GM19468 (cell line): Measurements from ENCODE around the gene MAGI1.

Experiments used
- ATAC-seq: cut with Tn5 transposase; IDR thresholded peaks from one replicate; pipeline ENCODE4 v1.9.1; 2021; ENCODE audit warnings: mild to moderate bottlenecking, moderate library complexity, moderate number of reproducible peaks; ENCODE audit not compliant: unreplicated experiment; ENCODE audit errors: extremely low read depth

The MAGI1 gene

DNA sequence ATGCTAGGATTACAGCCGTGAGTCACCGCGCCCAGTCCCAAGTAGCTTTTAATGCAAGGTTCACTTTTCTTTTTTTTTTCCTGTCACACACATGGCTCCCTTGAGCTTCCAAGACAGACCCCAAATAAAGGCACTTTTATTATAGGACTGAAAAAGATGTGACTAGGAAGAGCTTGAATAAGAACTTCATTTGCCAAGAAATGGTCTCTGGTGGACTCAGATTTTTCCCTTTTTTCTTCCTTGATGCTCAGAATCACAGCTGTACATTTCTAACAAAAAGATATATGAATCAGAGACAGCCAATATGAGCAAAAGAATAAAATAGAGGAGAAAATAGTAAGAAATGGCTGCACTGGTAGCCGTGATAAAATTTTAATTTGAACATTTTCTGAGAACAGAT is 337.2 kb downstream of the MAGI1 start:
- no peak for ATAC-seq

DNA sequence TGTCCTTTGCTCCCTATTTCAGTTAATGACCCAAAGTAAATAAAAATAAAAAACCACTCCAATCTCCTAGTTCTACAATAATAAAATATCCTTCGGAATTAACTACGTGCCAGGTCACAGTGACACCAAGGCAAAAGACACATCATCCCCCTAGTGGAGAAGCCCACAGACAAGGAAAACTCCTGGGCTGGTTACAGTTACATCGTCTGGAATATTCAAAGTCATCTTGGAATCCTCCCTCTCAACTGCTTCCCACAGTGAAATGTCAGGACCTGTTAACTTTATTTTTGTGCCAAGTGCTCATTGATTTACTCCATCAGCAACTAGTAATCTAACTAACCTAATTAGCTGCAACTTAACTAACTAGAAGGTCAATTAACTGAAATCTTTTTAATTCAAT is 349.3 kb downstream of the MAGI1 start:
- no peak for ATAC-seq

DNA sequence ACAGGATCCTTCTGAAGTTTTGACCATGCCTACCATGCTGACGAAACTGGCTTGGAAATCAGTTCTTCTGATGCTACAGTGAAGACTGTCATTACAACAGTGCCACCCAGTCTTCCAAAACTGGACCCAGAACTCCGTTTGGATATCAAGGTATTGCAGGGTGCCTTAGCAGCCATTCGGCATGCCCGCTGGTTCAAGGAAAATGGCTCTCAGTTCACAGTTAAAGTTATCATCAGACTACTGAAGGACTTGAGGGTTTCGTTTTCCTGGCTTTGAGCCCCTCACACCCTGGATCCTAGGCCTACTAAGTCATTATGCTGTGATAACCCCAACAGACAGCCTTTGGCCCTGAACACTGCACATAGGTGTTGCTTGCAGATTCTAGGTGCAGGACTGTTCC is 351.0 kb downstream of the MAGI1 start:
- ATAC-seq: no peak

DNA sequence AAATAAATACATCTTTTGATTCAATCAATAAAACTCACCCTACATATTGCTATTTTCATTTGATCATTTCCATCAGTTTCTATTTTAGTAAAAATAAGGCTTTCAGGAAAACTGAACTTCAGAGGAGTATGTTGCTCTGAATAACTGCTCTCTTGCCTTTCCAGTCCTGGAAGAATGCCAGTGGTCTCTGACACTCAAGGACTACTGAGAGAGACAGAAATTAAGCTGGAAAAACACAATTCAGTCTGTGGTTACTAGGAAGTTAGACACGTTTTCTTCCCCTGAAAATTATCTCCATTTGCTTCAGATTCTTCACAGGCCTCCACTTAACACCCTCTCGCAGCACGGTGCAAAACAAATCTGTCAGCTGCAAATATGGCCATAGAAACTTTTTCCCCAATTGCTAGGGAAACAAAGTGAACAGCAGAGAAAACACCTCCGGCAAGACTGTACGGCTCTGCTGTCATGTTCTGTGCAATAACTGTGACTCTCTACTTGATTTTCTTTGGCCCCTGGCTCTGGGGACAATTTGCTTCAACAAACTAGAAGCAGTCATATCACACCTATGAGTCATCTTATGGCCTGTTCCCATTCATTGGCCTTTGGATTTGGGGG is 353.0 kb downstream of the MAGI1 start:
- ATAC-seq: no peak

DNA sequence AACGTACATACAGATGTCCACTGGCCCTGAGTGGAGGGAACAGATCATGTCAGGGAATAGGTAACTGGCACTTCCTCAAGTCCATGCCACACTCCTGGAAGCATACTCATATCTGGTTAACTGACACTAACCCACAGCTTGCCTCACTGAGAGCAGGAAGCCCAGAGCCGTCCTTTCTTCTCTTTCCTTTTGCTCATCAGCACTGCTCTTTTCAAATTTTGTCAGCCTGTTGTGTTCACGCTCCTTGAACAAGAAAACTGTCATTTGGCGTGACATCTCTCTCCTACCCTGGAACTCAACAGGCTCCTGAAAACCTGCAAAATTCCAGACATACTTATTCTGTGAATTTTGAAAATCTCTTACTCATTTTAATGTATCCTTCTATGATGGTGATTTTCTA is 360.2 kb downstream of the MAGI1 start:
- ATAC-seq: no peak

DNA sequence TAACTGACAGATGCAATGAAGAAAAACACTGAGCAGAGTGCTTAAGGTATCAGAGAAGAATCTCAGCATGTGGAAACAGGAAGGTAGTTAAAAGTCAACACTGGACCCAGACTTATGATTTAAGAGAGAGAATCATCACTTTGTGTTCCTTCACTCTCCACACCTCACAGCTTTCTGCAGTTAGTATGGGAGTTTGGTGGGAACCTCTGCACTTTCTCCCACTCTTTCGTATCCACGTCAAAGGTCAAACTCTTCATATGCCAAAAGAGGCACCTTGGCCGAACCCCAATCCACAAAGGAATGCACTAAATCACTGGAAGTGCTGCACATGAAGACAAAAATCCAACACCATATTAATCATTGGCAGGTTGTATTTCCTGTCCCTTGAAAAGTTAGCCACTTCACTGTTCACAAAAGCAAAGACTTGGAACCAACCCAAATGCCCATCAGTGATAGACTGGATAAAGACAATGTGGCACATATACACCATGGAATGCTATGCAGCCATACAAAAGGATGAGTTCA is 361.2 kb downstream of the MAGI1 start:
- ATAC-seq: no peak

DNA sequence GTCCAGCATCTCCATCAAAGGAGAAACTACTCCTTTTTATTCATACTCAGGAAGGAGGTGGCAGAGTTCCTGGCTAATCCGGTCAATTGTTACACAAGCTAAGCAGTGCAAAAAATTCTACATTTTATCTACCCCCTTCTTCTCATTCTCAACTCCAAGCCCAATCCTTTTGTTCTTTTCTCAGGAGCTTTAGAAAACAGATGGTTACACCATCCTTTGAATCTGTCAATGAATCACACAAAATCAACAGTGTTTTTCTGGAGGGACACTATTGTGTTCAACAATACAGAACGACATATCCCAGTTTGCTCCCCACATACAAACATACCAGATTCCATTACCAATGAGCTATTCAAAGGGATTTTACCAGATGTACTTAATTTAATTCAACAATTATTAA is 362.1 kb downstream of the MAGI1 start:
- ATAC-seq: no peak

DNA sequence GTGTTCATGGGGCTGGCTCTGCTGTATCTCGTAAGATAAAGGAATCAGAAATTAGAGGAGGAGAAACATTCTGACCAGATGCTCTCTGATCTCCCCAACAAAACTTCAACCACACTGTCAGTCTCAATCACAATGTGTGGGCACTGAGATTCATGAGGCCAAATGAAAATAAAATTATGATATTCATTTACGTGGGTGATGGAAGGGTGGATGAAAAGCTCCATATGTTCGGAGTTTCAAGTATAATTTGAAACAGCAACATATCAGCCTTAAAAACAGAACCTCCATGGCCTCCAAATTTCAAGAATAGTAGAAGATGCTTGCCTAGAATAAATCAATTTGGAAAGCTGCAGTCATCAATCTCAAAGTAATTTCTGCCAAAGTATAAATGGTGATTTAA is 363.7 kb downstream of the MAGI1 start:
- no peak for ATAC-seq

DNA sequence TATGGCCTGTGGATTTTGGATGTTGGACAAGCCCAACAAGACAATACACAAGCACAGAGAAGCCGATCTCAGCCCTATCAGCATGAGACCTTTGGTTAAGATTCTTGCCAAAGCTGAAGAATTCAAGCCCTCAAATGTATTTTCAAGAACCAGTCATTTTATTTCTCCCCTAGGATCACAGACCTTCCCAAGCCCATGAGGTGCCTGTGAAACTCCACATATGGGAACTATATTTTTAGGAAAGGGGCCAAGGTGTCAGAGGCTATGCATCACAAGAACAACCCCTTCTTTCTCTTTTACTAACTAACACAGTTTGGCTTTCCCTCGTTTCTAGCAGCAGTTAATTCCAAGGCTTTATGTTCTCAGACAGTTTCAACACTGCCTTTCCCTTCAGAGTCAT is 364.5 kb downstream of the MAGI1 start:
- no peak for ATAC-seq

DNA sequence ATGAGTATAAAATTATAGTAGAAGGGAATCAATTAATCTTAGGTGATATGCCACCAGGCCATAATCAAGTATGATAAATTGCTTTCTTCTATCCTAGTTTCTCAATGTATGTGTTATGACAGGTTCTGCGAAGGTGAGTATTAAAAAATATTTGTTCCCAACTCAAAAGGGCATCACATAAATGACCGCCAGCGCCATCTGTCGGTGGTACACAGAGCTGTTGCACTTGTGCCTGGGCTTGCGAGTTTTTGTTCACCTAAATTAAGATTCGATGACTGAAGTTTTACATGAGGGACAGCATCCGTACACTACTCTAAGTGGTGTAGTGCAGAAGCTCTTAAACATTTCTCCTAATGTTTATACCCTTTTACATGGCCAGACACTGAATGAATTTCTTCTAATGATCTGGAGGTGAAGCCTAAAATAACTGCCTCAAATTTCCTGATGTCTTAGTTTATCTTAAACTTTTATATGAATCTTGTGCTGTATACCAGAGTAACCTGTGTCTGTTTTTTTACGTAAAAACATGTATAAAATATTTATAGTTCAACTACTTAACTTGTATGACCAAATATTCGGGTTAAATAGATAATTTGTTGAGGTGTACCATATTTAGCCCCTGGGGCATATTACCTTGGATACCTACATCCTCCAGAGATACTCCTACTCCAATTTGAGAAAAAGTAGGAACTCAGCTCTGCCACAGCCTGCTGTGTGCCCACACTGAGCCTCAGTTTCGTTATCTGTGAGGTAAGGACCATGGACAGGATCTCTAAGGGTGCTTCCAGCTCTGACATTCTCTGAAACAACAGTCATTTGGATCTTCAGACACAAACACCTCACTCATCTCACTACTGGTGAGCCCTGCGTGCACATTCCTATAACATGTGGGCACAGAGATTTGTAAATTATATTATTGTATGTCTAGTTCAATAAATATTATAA is 365.6 kb downstream of the MAGI1 start:
- ATAC-seq: no peak

DNA sequence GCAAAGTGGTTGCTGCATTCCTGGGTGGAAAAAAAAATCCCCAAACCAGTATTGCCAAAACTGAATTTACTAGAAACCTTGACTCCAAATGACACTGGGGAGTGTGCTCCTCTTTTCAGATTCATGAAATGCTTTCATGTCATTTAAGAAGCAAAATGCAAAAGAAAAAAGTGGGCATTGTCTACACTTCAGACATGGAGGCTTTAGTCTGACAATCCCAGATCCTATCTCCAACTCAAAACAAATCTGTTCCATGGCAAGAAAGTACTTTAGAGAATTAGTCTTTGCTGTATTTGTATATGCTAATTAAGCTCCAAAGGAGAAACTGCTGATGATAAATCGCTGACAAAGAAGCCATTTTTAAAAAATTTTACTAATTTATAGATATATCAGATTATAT is 366.7 kb downstream of the MAGI1 start:
- no peak for ATAC-seq

DNA sequence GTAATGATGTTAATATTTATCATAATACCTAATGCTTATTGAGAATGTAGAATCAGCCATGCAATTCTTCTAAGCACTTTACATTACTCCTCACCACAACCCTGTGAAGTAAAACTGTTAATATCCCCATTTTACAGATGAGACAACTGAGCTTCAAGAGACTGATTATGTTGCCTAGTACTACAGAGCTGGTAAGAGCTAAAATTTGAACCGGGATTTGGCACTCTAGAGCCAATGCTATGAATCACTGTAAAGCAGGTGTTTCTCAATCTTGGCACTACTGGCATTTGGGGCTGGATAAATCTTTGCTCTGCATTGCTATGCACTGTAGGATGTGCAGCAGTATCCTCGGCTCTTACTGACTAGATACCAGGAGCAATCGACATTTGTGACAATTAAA is 367.7 kb downstream of the MAGI1 start:
- no peak for ATAC-seq

DNA sequence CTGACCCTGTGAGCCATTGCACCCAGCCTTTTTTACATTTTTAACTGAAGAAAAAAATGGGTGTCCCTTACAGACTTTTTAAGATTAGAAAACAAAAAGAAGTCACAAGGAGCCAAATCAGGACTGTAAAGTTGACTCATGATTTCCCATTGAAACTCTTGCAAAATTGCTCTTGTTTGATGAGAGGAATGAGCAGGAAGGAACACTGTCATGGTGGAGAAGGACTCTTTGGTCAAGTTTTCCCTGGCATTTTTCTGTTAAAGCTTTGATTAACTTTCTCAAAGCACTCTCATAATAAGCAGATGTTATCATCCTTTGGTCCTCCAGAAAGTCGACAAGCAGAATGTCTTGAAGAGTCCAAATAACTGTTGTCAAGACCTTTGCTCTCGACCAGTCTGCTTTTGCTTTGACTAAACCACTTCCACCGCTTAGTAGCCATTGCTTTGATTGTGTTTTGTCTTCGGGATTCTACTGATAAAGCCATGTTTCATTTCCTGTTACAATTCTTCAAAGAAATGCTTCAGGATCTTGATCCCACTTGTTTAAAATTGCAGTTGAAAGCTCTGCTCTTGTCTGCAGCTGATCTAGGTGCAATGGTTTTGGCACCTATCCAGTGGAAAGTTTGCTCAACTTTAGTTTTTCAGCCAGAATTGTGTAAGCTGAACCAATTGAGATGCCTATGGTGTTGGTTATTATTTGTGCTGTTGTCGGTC is 369.4 kb downstream of the MAGI1 start:
- ATAC-seq: no peak

DNA sequence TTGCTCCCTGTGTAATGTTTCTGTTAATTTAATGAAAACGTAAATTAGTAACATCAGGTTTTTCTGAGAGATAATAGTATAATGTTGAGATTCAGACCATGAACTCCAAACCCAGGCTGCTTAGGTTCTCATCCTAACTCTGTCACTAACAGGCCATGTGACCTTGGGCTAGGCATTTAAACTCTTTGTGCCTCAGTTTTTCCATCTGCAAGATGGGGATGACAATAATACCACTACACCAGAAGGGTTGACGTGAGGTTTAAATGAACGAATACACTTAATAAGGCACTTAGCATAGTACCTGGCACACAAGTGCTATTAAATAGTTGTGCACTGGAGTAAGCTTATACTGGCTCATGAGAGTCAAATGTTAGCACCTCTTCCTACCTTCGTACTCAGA is 370.8 kb downstream of the MAGI1 start:
- no peak for ATAC-seq

DNA sequence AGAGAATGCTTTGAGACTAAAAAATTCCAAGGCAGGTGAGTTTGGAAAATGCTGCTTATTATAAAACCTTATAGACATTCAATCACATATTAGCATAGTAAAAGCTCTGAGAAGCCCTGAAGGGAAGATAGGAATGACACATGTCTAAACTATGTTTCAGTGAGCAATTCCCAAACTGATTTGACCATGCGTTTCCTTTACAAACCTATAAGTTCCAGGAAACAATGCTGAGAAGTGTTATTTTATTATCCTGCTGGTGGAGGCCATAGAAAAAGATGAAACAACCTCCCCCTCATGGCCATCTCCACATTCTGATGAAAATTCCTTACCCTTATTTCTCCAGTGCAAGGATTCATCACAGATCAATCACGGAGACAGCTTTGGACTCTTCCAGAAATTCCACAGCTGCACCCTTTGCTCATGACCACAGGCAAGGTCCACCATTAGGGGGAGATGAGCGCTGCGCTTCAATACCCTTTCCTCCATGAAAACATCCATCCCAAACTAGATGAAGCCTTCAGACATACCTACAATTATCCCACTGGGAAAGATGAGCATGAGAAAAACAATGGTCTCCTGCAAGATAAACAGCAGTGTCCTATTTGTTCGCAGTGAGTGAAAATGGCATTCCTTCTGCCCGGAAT is 372.1 kb downstream of the MAGI1 start:
- no peak for ATAC-seq

DNA sequence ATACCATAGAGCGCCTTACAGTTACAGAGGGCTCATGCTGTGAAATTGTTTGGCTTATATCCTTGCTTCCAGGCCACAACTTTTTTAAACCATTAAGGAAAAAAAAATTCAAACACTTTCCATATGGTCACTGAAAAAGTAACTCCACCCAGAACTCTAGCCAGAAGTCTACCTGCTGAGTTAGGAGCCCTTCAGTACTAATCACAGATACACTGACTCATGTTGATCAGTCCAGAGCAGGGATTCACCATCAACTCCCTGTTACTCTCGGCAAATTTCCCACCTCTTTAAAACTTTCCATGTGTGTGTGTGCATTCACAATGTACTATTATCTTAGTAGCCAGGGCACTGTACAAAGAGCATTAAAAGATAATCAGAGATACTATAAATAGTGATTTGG is 372.8 kb downstream of the MAGI1 start:
- ATAC-seq: no peak

DNA sequence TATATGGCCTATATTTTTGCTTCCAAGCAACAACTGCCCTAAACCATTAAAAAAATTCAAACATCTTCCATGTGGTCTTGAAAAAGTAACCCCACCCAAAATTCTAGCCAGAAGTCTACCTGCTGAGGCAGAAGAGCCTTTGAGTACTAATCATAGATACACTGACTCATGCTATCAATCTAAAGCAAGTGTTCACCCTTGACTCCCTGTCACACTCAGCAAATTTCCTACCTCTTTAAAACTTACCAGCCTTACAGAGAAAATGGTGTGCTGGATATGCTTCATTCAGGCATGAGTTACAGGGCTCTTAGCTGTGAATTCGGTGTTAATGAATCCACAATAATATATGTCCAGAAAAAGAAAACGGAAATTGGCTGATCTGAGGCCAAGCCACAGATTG is 373.8 kb downstream of the MAGI1 start:
- ATAC-seq: no peak

DNA sequence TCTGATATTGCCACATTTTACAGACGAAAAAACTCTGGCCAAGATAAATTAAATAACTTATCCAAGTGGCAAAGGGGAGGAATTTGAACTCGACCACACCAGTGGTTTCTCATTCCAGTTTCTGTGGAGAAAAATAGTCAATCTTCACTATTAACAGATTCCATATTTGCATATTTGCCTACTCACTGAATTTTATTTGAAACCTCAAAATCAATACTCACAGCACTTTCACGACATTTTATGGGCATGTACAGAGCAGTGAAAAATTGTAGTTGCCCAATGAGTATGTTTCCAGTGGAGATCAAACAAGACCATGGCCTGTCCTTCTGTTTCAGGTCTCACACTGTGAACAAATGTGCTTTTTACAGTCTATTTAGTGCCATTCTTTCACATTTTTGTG is 374.3 kb downstream of the MAGI1 start:
- no peak for ATAC-seq

DNA sequence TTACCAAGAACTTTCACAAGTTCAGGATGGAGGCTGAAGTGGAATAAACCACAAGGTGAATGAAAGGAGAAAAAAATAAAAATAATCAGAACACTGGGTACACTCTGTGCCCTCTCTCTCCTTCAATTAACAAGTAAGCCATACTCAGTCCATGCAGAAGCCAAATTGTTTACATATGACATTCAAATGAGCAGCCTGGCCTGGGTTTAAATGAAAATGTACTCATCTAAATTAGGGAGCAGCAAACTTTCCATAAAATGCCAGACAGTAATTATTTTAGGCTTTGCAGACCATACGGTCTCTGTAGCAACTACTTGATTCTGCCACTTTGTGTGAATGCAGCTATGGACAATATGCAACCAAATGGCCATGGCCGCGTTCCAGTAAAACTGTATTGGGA is 376.6 kb downstream of the MAGI1 start:
- no peak for ATAC-seq

DNA sequence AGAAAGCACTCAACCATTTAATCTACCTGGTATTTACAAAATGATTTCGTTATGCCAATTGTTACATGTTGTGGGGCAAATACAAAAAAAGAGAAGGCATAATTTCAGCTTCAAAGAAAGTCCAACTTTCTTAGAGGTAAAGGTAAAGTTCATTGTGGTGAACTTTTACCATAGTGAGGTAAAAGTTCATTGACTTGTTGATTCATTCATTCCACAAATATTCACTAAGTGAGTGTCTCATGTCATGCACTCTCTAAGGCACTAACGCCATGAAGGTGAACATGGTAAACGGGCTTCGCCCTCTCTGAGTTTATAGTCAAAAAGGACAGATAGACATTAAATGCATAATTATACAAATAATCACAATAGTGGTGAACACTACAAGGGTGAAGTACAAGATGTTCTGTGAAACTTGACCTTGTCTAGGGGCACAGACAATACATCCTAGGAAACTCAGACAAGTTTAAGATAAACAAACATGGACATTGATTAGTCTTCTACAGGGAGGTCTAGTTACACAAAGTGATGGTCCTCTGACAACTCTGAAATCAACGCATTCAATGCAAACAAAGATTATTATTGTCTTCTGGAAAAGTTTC is 378.6 kb downstream of the MAGI1 start:
- ATAC-seq: no peak
